HG03025 (cell line): ENCODE data around the gene ITM2C.

Experiments
- ATAC-seq: cut with Tn5 transposase; IDR thresholded peaks from one replicate; pipeline ENCODE4 v1.9.1; 2021; ENCODE audit warnings: mild to moderate bottlenecking, moderate library complexity; ENCODE audit not compliant: unreplicated experiment, low FRiP score

ITM2C gene

GRCh38 chr2:230871361-230872150 lies 6.8 kb downstream of the ITM2C start:
- ATAC-seq, result no peak

GRCh38 chr2:230872151-230872967 lies 7.6 kb downstream of the ITM2C start:
- peak; percentile 7 for ATAC-seq

- ATAC-seq, result peak; percentile 65
Observed at GRCh38 chr2:230872968-230873660, 8.4 kb downstream of the ITM2C start.

- peak; percentile 51 for ATAC-seq
Observed at GRCh38 chr2:230873661-230874401, 9.1 kb downstream of the ITM2C start.

- ATAC-seq, result no peak
Observed at GRCh38 chr2:230874456-230874855, 9.7 kb downstream of the ITM2C start.

- no peak for ATAC-seq
Observed at GRCh38 chr2:230874876-230875275, 10.1 kb downstream of the ITM2C start.

- no peak for ATAC-seq
Observed at GRCh38 chr2:230875347-230876315, 10.9 kb downstream of the ITM2C start.

- ATAC-seq, result no peak
Observed at GRCh38 chr2:230877116-230877758, 12.5 kb downstream of the ITM2C start.

GRCh38 chr2:230877759-230878598 lies 13.2 kb downstream of the ITM2C start:
- ATAC-seq, result no peak

- no peak for ATAC-seq
Observed at GRCh38 chr2:230878599-230879188, 14.0 kb downstream of the ITM2C start.

- no peak for ATAC-seq
Observed at GRCh38 chr2:230879271-230879882, 14.6 kb downstream of the ITM2C start.

GRCh38 chr2:230879891-230880290 lies 15.1 kb downstream of the ITM2C start:
- no peak for ATAC-seq

- no peak for ATAC-seq
Observed at GRCh38 chr2:230881840-230882239, 17.1 kb downstream of the ITM2C start.

GRCh38 chr2:230885463-230886130 lies 20.9 kb downstream of the ITM2C start:
- no peak for ATAC-seq

GRCh38 chr2:230886206-230886605 lies 21.5 kb downstream of the ITM2C start:
- ATAC-seq, result no peak

- no peak for ATAC-seq
Observed at GRCh38 chr2:230886671-230887071, 21.9 kb downstream of the ITM2C start.

- ATAC-seq, result no peak
Observed at GRCh38 chr2:230887342-230887741, 22.6 kb downstream of the ITM2C start.
